ENCODE data around the gene PDS5B. TPM values are rescaled to one million over a fixed set of nuclear protein-coding genes. Genes with fewer than 3 reads are reported as not detected.
A peak's percentile ranks its signal among the peaks of the same experiment; 100 is the strongest.

Gene PDS5B, protein sequence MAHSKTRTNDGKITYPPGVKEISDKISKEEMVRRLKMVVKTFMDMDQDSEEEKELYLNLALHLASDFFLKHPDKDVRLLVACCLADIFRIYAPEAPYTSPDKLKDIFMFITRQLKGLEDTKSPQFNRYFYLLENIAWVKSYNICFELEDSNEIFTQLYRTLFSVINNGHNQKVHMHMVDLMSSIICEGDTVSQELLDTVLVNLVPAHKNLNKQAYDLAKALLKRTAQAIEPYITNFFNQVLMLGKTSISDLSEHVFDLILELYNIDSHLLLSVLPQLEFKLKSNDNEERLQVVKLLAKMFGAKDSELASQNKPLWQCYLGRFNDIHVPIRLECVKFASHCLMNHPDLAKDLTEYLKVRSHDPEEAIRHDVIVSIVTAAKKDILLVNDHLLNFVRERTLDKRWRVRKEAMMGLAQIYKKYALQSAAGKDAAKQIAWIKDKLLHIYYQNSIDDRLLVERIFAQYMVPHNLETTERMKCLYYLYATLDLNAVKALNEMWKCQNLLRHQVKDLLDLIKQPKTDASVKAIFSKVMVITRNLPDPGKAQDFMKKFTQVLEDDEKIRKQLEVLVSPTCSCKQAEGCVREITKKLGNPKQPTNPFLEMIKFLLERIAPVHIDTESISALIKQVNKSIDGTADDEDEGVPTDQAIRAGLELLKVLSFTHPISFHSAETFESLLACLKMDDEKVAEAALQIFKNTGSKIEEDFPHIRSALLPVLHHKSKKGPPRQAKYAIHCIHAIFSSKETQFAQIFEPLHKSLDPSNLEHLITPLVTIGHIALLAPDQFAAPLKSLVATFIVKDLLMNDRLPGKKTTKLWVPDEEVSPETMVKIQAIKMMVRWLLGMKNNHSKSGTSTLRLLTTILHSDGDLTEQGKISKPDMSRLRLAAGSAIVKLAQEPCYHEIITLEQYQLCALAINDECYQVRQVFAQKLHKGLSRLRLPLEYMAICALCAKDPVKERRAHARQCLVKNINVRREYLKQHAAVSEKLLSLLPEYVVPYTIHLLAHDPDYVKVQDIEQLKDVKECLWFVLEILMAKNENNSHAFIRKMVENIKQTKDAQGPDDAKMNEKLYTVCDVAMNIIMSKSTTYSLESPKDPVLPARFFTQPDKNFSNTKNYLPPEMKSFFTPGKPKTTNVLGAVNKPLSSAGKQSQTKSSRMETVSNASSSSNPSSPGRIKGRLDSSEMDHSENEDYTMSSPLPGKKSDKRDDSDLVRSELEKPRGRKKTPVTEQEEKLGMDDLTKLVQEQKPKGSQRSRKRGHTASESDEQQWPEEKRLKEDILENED (N-terminal part only)
- 10 to 100 TPM; 46.9 to 57.1 TPM for total RNA-seq
- 36.8 TPM for polyA plus RNA-seq (2013, experiment 1 of 2)
- 39.5 TPM for polyA plus RNA-seq (2013, experiment 2 of 2)
- long read RNA-seq, experiment 1, partial matches to known transcripts: 8 of 11 reads
- long read RNA-seq, experiment 1, other reads (novel, unspliced or antisense): 3 of 11 reads
- long read RNA-seq, experiment 2, full-length matches to known transcripts: 19 of 56 reads
- long read RNA-seq, experiment 2, partial matches to known transcripts: 16 of 56 reads
- long read RNA-seq, experiment 2, other reads (novel, unspliced or antisense): 21 of 56 reads
- long read RNA-seq, experiment 3, full-length matches to known transcripts: 8 of 147 reads
- long read RNA-seq, experiment 3, partial matches to known transcripts: 92 of 147 reads
- long read RNA-seq, experiment 3, other reads (novel, unspliced or antisense): 47 of 147 reads
- long read RNA-seq, experiment 4, partial matches to known transcripts: 3 of 4 reads
- long read RNA-seq, experiment 4, other reads (novel, unspliced or antisense): 1 of 4 reads

- TF ChIP-seq CTCF (conservative IDR thresholded peaks at IDR 0.05): peak; percentile 96
- H3K4me1 Mint-ChIP-seq: peaks cover 27% of the 10 kb centered on the region
- peak; percentile 97 for DNase-seq
- Histone ChIP-seq H3K4me3 (ENCODE audit: low read length) (peak within 1 kb of the TSS; percentile 93), H3K27me3 (ENCODE audit: control insufficient read depth, insufficient read depth, low read length, poor library complexity, severe bottlenecking) (no peaks in the 10 kb centered on the region), H3K9me3 (ENCODE audit: control insufficient read depth, low read length) (no peaks in the 10 kb centered on the region), H3K4me1 (ENCODE audit: control insufficient read depth, insufficient read depth, low read length) (peaks cover 5% of the 10 kb centered on the region), H3K27ac (ENCODE audit: low read depth, low read length) (peak within 1 kb of the TSS; percentile 95), H3K36me3 (ENCODE audit: control insufficient read depth, insufficient read depth, low read length) (no peaks in the 10 kb centered on the region), H3K9ac (ENCODE audit: extremely low read depth, low read length, poor library complexity, severe bottlenecking) (peak within 1 kb of the TSS; percentile 75)
- peak within 1 kb of the TSS; percentile 96 for H3K27ac Mint-ChIP-seq
- no peaks in the 10 kb centered on the region for H3K36me3 Mint-ChIP-seq (ENCODE audit: low read depth)
- peaks cover 16% of the 10 kb centered on the region for H3K27me3 Mint-ChIP-seq (ENCODE audit: insufficient read depth)
- H3K4me3 Mint-ChIP-seq: peak within 1 kb of the TSS; percentile 93
- 0% methylated on average over 5 to 95 of the region's 97 CpGs for WGBS, 2 experiments (ENCODE audit: insufficient coverage in 1 of 2, insufficient read length in 1 of 2)
- no peaks in the 10 kb centered on the region for H3K9me3 Mint-ChIP-seq
These were observed at the start of gene PDS5B for GRCh38 chr13:32586080-32586900. PDS5B (plus strand) TSS chr13:32586452; CDS start chr13:32648773, 62,321 bp downstream.

- Histone ChIP-seq H3K27me3 (ENCODE audit: control insufficient read depth, insufficient read depth, low read length, poor library complexity, severe bottlenecking) (no peaks in the 10 kb centered on the region), H3K9me3 (ENCODE audit: control insufficient read depth, low read length) (no peaks in the 10 kb centered on the region), H3K36me3 (ENCODE audit: control insufficient read depth, insufficient read depth, low read length) (peaks cover 27% of the 10 kb centered on the region), H3K4me1 (ENCODE audit: control insufficient read depth, insufficient read depth, low read length) (no peaks in the 10 kb centered on the region), H3K4me3 (ENCODE audit: low read length) (peak overlapping the region; percentile 88), H3K9ac (ENCODE audit: extremely low read depth, low read length, poor library complexity, severe bottlenecking) (peak overlapping the region; percentile 80), H3K27ac (ENCODE audit: low read depth, low read length) (peak overlapping the region; percentile 73)
- peaks cover 5% of the 10 kb centered on the region for H3K4me1 Mint-ChIP-seq
- DNase-seq: peak; percentile 67
- peak overlapping the region; percentile 100 for H3K4me3 Mint-ChIP-seq
- no peak for TF ChIP-seq CTCF (conservative IDR thresholded peaks at IDR 0.05)
- no peaks in the 10 kb centered on the region for H3K27me3 Mint-ChIP-seq (ENCODE audit: insufficient read depth)
- peak overlapping the region; percentile 99 for H3K27ac Mint-ChIP-seq
- 28 to 66% methylated on average over 9 to 21 of the region's 22 CpGs for WGBS, 2 experiments (ENCODE audit: insufficient coverage in 1 of 2, insufficient read length in 1 of 2)
- peaks cover 35% of the 10 kb centered on the region for H3K36me3 Mint-ChIP-seq (ENCODE audit: low read depth)
- peaks cover 2% of the 10 kb centered on the region for H3K9me3 Mint-ChIP-seq
These were observed 48.6 kb upstream of the PDS5B start for GRCh38 chr13:32537580-32538142.

Data from endodermal cell (in vitro differentiated cells).